ENCODE measurements around the gene CD81.

DNA sequence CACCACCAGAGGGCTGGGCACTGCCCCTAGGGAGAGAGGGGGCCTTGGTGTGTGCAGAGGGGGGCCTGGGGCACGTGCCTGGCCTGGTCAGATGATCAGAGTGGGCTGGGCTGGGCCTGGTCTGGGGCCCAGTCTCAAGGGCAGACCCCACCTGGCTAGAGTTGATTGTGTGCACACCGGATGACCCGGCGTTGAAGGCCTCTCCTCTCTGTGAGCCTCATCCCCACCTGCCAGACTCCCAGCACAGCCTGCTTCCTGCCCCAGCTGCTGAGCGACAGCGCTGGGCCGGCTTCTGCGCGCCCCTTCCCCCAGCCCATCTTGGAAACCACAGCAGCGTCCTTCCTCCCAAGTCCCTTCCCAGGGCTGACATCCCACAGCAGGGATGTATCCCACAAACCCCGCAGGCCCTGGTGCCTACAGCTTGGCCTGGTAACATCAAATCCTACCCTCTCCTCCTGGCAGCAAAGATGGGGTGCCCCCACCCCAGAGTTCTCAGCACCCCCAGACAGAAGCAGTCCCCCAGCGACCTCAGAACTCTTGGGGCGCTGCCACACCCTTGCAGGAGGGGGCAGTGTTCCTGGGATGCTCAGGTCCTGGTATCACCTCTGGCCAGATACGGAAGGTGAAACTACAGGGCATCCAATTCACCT, 12.4 kb downstream of the CD81 start:
- no peak for TF ChIP-seq POLR2A (IDR thresholded peaks at IDR 0.05)
- TF ChIP-seq, protein P1, sequence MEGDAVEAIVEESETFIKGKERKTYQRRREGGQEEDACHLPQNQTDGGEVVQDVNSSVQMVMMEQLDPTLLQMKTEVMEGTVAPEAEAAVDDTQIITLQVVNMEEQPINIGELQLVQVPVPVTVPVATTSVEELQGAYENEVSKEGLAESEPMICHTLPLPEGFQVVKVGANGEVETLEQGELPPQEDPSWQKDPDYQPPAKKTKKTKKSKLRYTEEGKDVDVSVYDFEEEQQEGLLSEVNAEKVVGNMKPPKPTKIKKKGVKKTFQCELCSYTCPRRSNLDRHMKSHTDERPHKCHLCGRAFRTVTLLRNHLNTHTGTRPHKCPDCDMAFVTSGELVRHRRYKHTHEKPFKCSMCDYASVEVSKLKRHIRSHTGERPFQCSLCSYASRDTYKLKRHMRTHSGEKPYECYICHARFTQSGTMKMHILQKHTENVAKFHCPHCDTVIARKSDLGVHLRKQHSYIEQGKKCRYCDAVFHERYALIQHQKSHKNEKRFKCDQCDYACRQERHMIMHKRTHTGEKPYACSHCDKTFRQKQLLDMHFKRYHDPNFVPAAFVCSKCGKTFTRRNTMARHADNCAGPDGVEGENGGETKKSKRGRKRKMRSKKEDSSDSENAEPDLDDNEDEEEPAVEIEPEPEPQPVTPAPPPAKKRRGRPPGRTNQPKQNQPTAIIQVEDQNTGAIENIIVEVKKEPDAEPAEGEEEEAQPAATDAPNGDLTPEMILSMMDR (IDR thresholded peaks at IDR 0.05) = no peak

Data from thyroid gland (tissue), 4 donors.